ENCODE measurements around the gene GJD2.

DNA sequence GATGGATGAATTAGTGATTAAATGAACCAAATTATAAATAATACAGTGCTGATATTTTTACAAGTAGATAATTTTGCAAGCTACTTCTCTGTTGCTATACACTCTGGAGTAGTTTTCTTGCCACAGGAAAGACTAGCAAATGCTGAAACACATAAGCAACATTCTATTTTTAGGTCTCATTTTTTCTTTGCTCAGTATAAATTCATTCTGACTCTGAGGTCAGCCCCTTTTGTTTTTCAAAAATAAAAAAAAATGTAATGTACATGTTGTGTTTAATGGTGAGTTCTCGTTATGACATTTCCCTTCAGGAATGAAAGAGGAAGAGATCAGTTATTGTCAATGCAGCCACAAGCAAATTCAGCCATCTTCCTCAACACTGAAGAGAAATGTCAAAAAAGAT, 24.9 kb downstream of the GJD2 start:
- TF ChIP-seq EZH2 (IDR thresholded peaks at IDR 0.05), result no peak
- no peak for TF ChIP-seq POLR2AphosphoS5 (IDR thresholded peaks at IDR 0.05; ENCODE audit: borderline replicate concordance, low read depth, low read length)
- no peak for TF ChIP-seq FOXP2 (optimal IDR thresholded peaks at IDR 0.05; ENCODE audit: control extremely low read depth, extremely low read length, insufficient read depth)
